Loucy (cell line): ENCODE measurements around the gene PRR29.

Experiments used
- H2AFZ ChIP-seq: fragments of 200-600 bp; sonication (generic); 2 replicates; pipeline ENCODE4 v1.6.0; 2016; ENCODE audit warnings: antibody characterized with exemption, mild to moderate bottlenecking, low read length, moderate library complexity
- H3F3A ChIP-seq: fragments of 200-600 bp; 2 replicates; pipeline ENCODE4 v1.6.0; 2016; ENCODE audit warnings: antibody characterized with exemption, low read depth, mild to moderate bottlenecking
- H3K27me3 ChIP-seq: fragments of 200-600 bp; sonication (generic); 2 replicates; pipeline ENCODE4 v1.6.1; 2014; ENCODE audit warnings: low read length, mild to moderate bottlenecking; ENCODE audit not compliant: insufficient read depth, poor library complexity, severe bottlenecking
- H3K36me3 ChIP-seq: fragments of 200-600 bp; sonication (generic); 2 replicates; pipeline ENCODE4 v1.6.1; 2016; ENCODE audit warnings: low read length; ENCODE audit not compliant: insufficient read depth
- H3K4me1 ChIP-seq: fragments of 200-600 bp; sonication (generic); 2 replicates; pipeline ENCODE4 v1.5.1; 2014; ENCODE audit warnings: low read length, mild to moderate bottlenecking; ENCODE audit not compliant: insufficient read depth, poor library complexity, severe bottlenecking
- H3K4me2 ChIP-seq: fragments of 200-600 bp; sonication (generic); 2 replicates; pipeline ENCODE4 v1.6.0; 2014; ENCODE audit warnings: antibody characterized with exemption, low read length, low read depth, mild to moderate bottlenecking; ENCODE audit not compliant: poor library complexity, severe bottlenecking
- H3K4me3 ChIP-seq: fragments of 200-600 bp; sonication (generic); 2 replicates; pipeline ENCODE4 v1.5.1; 2014; ENCODE audit warnings: low read length, mild to moderate bottlenecking, mixed read lengths; ENCODE audit not compliant: poor library complexity, severe bottlenecking
- H3K79me2 ChIP-seq: fragments of 200-600 bp; sonication (generic); 2 replicates; pipeline ENCODE4 v1.6.1; 2014; ENCODE audit warnings: low read length; ENCODE audit not compliant: insufficient read depth
- H3K9ac ChIP-seq: fragments of 200-600 bp; sonication (generic); 2 replicates; pipeline ENCODE4 v1.6.0; 2014; ENCODE audit warnings: mild to moderate bottlenecking, low read depth, low read length, moderate library complexity; ENCODE audit not compliant: poor library complexity, severe bottlenecking
- H3K9me2 ChIP-seq: fragments of 200-600 bp; sonication (generic); replicated peaks from 2 replicates; pipeline ENCODE4 v1.6.1; 2016; ENCODE audit warnings: low read depth, low read length, mixed read lengths
- H3K9me3 ChIP-seq: fragments of 200-600 bp; sonication (generic); 2 replicates; pipeline ENCODE4 v1.6.1; 2014; ENCODE audit warnings: mild to moderate bottlenecking, antibody characterized with exemption, low read length, low read depth; ENCODE audit not compliant: insufficient read depth
- H4K20me1 ChIP-seq: fragments of 200-600 bp; sonication (generic); 2 replicates; pipeline ENCODE4 v1.6.0; 2014; ENCODE audit warnings: antibody characterized with exemption, low read length, mild to moderate bottlenecking; ENCODE audit not compliant: insufficient read depth, poor library complexity, severe bottlenecking
- CTCF ChIP-seq: fragments of 200-600 bp; sonication (generic); conservative IDR thresholded peaks from 2 replicates; pipeline ENCODE4 v1.5.1; 2014; ENCODE audit warnings: mild to moderate bottlenecking, antibody characterized with exemption, low read length
- EZH2phosphoT487 ChIP-seq: fragments of 200-600 bp; IDR thresholded peaks from 2 replicates; pipeline ENCODE4 v1.6.1; 2018; ENCODE audit warnings: antibody characterized with exemption, mild to moderate bottlenecking, moderate library complexity, borderline replicate concordance

Gene PRR29

GRCh38 chr17:64032081-64032480, 33.9 kb downstream of the PRR29 start:
- no peaks in the 10 kb centered on the region for H4K20me1 ChIP-seq
- no peak overlapping the region for H3K9ac ChIP-seq
- H3K79me2 ChIP-seq, result peaks cover under 1% of the 10 kb centered on the region; the same call in 1 of the 2 replicates
- peaks cover 4% of the 10 kb centered on the region; the same call in 1 of the 2 replicates for H3F3A ChIP-seq
- H3K4me3 ChIP-seq, result no peak overlapping the region
- no peaks in the 10 kb centered on the region for H3K36me3 ChIP-seq
- TF ChIP-seq CTCF, result no peak
- no peak for TF ChIP-seq EZH2phosphoT487
- no peak overlapping the region for H3K4me2 ChIP-seq
- H3K9me3 ChIP-seq, result no peaks in the 10 kb centered on the region
- no peaks in the 10 kb centered on the region for H3K27me3 ChIP-seq
- H2AFZ ChIP-seq, result no peak overlapping the region
- H3K4me1 ChIP-seq, result peaks cover 9% of the 10 kb centered on the region
- H3K9me2 ChIP-seq, result no peaks in the 10 kb centered on the region

- H3K9ac ChIP-seq, result no peak overlapping the region
- no peaks in the 10 kb centered on the region for H3K9me2 ChIP-seq
- no peaks in the 10 kb centered on the region for H3F3A ChIP-seq
- no peak overlapping the region for H3K4me3 ChIP-seq
- no peak overlapping the region for H3K4me2 ChIP-seq
- H3K79me2 ChIP-seq, result no peaks in the 10 kb centered on the region
- TF ChIP-seq CTCF (peak; percentile 45), EZH2phosphoT487 (no peak)
- no peaks in the 10 kb centered on the region for H3K36me3 ChIP-seq
- H2AFZ ChIP-seq, result no peak overlapping the region
- no peaks in the 10 kb centered on the region for H4K20me1 ChIP-seq
- no peaks in the 10 kb centered on the region for H3K9me3 ChIP-seq
- H3K4me1 ChIP-seq, result no peaks in the 10 kb centered on the region
- no peaks in the 10 kb centered on the region for H3K27me3 ChIP-seq
These were observed 38.2 kb downstream of the PRR29 start for GRCh38 chr17:64036198-64036922.

GRCh38 chr17:64037180-64037579, 39.0 kb downstream of the PRR29 start:
- H4K20me1 ChIP-seq, result no peaks in the 10 kb centered on the region
- no peak overlapping the region for H3K4me2 ChIP-seq
- no peaks in the 10 kb centered on the region for H3K79me2 ChIP-seq
- no peak overlapping the region for H2AFZ ChIP-seq
- H3K4me3 ChIP-seq, result no peak overlapping the region
- H3K9me2 ChIP-seq, result no peaks in the 10 kb centered on the region
- TF ChIP-seq CTCF (no peak), EZH2phosphoT487 (no peak)
- H3K9ac ChIP-seq, result no peak overlapping the region
- no peaks in the 10 kb centered on the region for H3K36me3 ChIP-seq
- H3K4me1 ChIP-seq, result no peaks in the 10 kb centered on the region
- no peaks in the 10 kb centered on the region for H3K9me3 ChIP-seq
- H3F3A ChIP-seq, result no peaks in the 10 kb centered on the region
- no peaks in the 10 kb centered on the region for H3K27me3 ChIP-seq
